ENCODE results near the gene AP1M2.

DNA sequence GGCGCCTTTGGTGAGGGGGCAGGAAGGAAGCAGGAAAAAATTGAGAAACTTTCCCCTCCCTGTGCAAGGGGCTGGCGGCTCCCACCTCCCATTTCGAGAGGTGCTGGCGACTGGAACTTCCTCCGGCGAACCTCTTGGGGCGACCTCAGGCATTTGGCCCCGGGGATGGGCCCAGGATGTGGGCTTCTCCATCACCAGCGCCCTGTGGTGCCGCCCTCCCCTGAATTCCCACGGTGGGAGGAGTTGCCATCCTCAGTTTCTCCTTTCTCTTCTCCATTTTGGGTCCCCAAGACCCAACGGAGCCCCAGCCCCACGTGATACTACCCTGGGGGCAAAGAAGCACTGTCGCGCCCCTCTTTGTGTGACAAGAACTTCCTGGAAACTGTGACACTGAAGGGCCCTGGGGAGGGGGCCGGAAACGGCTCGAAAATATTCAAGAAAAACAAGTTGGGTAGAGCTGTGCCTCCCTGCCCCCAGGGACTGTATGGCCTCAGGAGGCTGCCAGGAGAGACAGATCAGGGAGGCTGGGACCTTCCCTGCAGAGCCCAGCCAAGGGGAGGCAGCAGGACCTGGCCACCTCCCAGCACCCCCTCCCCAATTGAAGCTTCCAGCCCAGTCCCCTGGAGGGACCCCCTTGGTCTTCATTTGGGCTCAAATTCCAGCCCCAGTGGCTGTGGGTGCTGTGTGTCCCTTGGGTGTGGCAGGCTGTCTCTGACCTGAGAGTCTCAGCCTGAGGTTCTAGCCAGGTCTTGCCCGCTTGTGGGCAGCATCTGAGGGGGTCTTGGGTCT lies 16.2 kb upstream of the AP1M2 start:
- TF ChIP-seq, protein P1, sequence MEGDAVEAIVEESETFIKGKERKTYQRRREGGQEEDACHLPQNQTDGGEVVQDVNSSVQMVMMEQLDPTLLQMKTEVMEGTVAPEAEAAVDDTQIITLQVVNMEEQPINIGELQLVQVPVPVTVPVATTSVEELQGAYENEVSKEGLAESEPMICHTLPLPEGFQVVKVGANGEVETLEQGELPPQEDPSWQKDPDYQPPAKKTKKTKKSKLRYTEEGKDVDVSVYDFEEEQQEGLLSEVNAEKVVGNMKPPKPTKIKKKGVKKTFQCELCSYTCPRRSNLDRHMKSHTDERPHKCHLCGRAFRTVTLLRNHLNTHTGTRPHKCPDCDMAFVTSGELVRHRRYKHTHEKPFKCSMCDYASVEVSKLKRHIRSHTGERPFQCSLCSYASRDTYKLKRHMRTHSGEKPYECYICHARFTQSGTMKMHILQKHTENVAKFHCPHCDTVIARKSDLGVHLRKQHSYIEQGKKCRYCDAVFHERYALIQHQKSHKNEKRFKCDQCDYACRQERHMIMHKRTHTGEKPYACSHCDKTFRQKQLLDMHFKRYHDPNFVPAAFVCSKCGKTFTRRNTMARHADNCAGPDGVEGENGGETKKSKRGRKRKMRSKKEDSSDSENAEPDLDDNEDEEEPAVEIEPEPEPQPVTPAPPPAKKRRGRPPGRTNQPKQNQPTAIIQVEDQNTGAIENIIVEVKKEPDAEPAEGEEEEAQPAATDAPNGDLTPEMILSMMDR (IDR thresholded peaks at IDR 0.05): no peak
- peak in 1 of 4 donors; percentile 52 for TF ChIP-seq POLR2A (IDR thresholded peaks at IDR 0.05)

All from esophagus squamous epithelium (tissue), 4 donors.